ENCODE measurements around the gene VSIG10L. TPM values are rescaled to one million over a fixed set of nuclear protein-coding genes. Genes with fewer than 3 reads are reported as not detected.

VSIG10L gene
- polyA plus RNA-seq, 2 of the 4 experiments (the other 2 are of a cell fraction), result 6.7 to 9.2 TPM

GRCh38 chr19:51294977-51295375 is 47.0 kb downstream of the VSIG10L start:
- Histone ChIP-seq H3K4me1 (no peaks in the 10 kb centered on the region), H3K4me2 (no peak overlapping the region), H3K27ac (no peak overlapping the region), H3K4me3 (no peak overlapping the region), H3K9me3 (peaks cover 5% of the 10 kb centered on the region)
- TF ChIP-seq NR3C1 (IDR thresholded peaks at IDR 0.05), result no peak
- TF ChIP-seq PBX3 (IDR thresholded peaks at IDR 0.05), result no peak
- TF ChIP-seq, protein P1, sequence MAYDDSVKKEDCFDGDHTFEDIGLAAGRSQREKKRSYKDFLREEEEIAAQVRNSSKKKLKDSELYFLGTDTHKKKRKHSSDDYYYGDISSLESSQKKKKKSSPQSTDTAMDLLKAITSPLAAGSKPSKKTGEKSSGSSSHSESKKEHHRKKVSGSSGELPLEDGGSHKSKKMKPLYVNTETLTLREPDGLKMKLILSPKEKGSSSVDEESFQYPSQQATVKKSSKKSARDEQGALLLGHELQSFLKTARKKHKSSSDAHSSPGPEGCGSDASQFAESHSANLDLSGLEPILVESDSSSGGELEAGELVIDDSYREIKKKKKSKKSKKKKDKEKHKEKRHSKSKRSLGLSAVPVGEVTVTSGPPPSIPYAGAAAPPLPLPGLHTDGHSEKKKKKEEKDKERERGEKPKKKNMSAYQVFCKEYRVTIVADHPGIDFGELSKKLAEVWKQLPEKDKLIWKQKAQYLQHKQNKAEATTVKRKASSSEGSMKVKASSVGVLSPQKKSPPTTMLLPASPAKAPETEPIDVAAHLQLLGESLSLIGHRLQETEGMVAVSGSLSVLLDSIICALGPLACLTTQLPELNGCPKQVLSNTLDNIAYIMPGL (CRISPR knock-in tag; IDR thresholded peaks at IDR 0.05; ENCODE audit: borderline replicate concordance), result no peak
- TF ChIP-seq ESRRA (IDR thresholded peaks at IDR 0.05; ENCODE audit: borderline replicate concordance, low read length), result no peak
- TF ChIP-seq FOXS1 (CRISPR knock-in tag; IDR thresholded peaks at IDR 0.05), result no peak
- no peak for TF ChIP-seq HOXB13 (CRISPR knock-in tag; IDR thresholded peaks at IDR 0.05; ENCODE audit: low read depth)
- TF ChIP-seq KDM1A (IDR thresholded peaks at IDR 0.05; ENCODE audit: low read depth), result no peak
- TF ChIP-seq EHF (CRISPR knock-in tag; IDR thresholded peaks at IDR 0.05), result no peak
- no peak for TF ChIP-seq MAFK (IDR thresholded peaks at IDR 0.05; ENCODE audit: partially characterized antibody)
- TF ChIP-seq GATA3 (IDR thresholded peaks at IDR 0.05; ENCODE audit: borderline replicate concordance), result no peak
- TF ChIP-seq, protein P2, sequence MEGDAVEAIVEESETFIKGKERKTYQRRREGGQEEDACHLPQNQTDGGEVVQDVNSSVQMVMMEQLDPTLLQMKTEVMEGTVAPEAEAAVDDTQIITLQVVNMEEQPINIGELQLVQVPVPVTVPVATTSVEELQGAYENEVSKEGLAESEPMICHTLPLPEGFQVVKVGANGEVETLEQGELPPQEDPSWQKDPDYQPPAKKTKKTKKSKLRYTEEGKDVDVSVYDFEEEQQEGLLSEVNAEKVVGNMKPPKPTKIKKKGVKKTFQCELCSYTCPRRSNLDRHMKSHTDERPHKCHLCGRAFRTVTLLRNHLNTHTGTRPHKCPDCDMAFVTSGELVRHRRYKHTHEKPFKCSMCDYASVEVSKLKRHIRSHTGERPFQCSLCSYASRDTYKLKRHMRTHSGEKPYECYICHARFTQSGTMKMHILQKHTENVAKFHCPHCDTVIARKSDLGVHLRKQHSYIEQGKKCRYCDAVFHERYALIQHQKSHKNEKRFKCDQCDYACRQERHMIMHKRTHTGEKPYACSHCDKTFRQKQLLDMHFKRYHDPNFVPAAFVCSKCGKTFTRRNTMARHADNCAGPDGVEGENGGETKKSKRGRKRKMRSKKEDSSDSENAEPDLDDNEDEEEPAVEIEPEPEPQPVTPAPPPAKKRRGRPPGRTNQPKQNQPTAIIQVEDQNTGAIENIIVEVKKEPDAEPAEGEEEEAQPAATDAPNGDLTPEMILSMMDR (IDR thresholded peaks at IDR 0.05), result no peak
- TF ChIP-seq HOXB5 (CRISPR knock-in tag; IDR thresholded peaks at IDR 0.05), result no peak
- TF ChIP-seq HOXA7 (CRISPR knock-in tag; IDR thresholded peaks at IDR 0.05), result no peak
- TF ChIP-seq BCL3 (IDR thresholded peaks at IDR 0.05), result no peak
- TF ChIP-seq, protein P3, sequence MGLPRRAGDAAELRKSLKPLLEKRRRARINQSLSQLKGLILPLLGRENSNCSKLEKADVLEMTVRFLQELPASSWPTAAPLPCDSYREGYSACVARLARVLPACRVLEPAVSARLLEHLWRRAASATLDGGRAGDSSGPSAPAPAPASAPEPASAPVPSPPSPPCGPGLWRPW (IDR thresholded peaks at IDR 0.05), result no peak
- no peak for TF ChIP-seq RCOR1 (IDR thresholded peaks at IDR 0.05; ENCODE audit: low read depth, low read length)
- TF ChIP-seq CBX8 (IDR thresholded peaks at IDR 0.05), result no peak
- no peak for TF ChIP-seq CHD4 (IDR thresholded peaks at IDR 0.05; ENCODE audit: borderline replicate concordance)
- no peak for TF ChIP-seq TFCP2L1 (CRISPR knock-in tag; IDR thresholded peaks at IDR 0.05)
- DNase-seq (ENCODE audit: low read depth in 1 of 2, low spot score in 1 of 2) (no peak), FAIRE-seq (no peak), ATAC-seq (no peak)
- WGBS (ENCODE audit: missing lambda C conversion rate), result 51% methylated on average over 11 of the region's 12 CpGs
- ChIA-PET CTCF (interaction anchor here (1.8 to 1.9 kb wide), 2 partner anchors 10 to 362 kb away, joined by 5 to 6 read pairs; no protein-coding TSS in a partner anchor), POLR2A (no interaction called here)

DNA sequence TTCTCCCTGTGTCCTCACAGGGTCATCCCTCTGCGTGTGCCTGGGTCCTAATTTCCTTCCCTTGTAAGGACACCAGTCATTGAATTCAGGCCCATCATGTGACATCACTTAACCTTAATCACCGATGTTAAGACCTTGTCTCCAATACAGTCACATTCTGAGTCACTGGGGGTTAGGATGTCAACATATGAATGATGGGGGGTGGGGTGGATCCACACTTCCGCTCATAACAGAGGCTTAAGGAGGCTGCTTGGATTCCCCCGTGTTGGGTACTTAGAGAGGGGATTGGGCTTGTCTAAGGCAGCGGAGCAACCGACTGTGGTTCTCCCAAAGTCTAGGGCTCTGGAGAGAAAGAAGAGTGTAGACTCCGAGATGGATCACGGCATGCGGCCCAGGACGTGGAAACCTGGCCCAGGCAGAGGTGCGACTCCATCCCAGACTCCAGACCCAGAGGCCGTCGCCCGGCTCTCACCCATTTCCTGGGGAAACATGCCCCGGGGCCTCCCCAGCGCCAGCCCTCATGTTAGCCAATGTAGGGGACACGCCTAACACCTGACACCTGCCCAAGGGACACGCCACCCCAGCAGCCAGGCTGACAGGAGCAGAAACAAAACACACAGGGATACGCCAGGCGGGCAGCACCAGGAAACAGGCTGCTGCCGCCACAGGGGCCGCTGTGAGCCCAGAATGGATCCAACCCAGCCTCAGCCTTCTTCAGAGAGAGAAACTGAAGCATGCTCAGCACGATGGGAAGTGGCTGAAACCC is 47.5 kb downstream of the VSIG10L start:
- 60% methylated on average over 22 of the region's 23 CpGs for WGBS (ENCODE audit: missing lambda C conversion rate)
- peaks cover 5% of the 10 kb centered on the region for H3K9me3 ChIP-seq
- H3K27ac ChIP-seq, result no peak overlapping the region
- FAIRE-seq (no peak), DNase-seq (ENCODE audit: low read depth in 1 of 2, low spot score in 1 of 2) (no peak), ATAC-seq (peak in 1 of 2 experiments; percentile 45; a peak in 2 of 6 replicates)
- CTCF ChIA-PET, result interaction anchor here (1.9 kb wide), 1 partner anchor 11 kb away, joined by 6 read pairs; no protein-coding TSS in a partner anchor
- no peak overlapping the region for H3K4me2 ChIP-seq
- POLR2A ChIA-PET, result no interaction called here
- H3K4me1 ChIP-seq, result no peaks in the 10 kb centered on the region
- no peak for TF ChIP-seq CHD2 (IDR thresholded peaks at IDR 0.05; ENCODE audit: low read length, partially characterized antibody)
- no peak for TF ChIP-seq TP53 (CRISPR knock-in tag; IDR thresholded peaks at IDR 0.05)
- no peak for TF ChIP-seq ZFP36 (IDR thresholded peaks at IDR 0.05; ENCODE audit: borderline replicate concordance, partially characterized antibody)
- no peak for TF ChIP-seq KDM1A (IDR thresholded peaks at IDR 0.05; ENCODE audit: low read depth)
- no peak for TF ChIP-seq RFX5 (IDR thresholded peaks at IDR 0.05)
- no peak overlapping the region for H3K4me3 ChIP-seq
